ENCODE data around the gene BCL11A. TPM values are rescaled to one million over a fixed set of nuclear protein-coding genes. Genes with fewer than 3 reads are reported as not detected.

The BCL11A gene
- total and polyA plus RNA-seq, 2 of the 13 experiments (the other 11 are each of a cell fraction or from before 2014, with no cell fraction given), result not detected

GRCh38 chr2:60410456-60411146 is 142.9 kb downstream of the BCL11A start:
- BruUV-seq (replicated peaks), result no TSS peak
- Histone ChIP-seq H3K4me2 (ENCODE audit: low read depth, low read length) (no peak overlapping the region), H3K27ac (ENCODE audit: extremely low read length, insufficient read depth, low read length) (no peak overlapping the region), H3K9me3 (ENCODE audit: low read length) (no peaks in the 10 kb centered on the region), H2AFZ (ENCODE audit: low read length) (no peak overlapping the region), H4K20me1 (ENCODE audit: insufficient read depth, low read length) (no peaks in the 10 kb centered on the region), H3K4me1 (ENCODE audit: insufficient read depth, low read length) (no peaks in the 10 kb centered on the region), H3K36me3 (replicated peaks in 1 of 2; ENCODE audit: control insufficient read depth in 1 of 2, insufficient read depth in 2 of 2, low read length in 2 of 2) (no peaks in the 10 kb centered on the region), H3K9ac (ENCODE audit: insufficient read depth, low read depth, low read length) (no peak overlapping the region), H3K79me2 (ENCODE audit: insufficient read depth, low read length) (no peaks in the 10 kb centered on the region), H3K27me3 (ENCODE audit: control insufficient read depth in 1 of 2, insufficient read depth in 2 of 2, low read length in 2 of 2) (peaks cover 0 to 10% of the 10 kb centered on the region in 2 experiments; a peak in 3 of 5 replicates), H3K4me3 (replicated peaks in 1 of 3; ENCODE audit: insufficient read depth in 1 of 3, low read depth in 2 of 3, low read length in 3 of 3) (no peak overlapping the region)
- in situ Hi-C loops (cut with HindIII; ENCODE audit: extremely low pct_ligation_motif_present, low pct_unique_long_range_greater_than_20kb), result no loop called here
- intact Hi-C loops (cut with micrococcal nuclease; ENCODE audit: unreplicated experiment), result no loop called here
- ChIA-PET POLR2A (no interaction called here), CTCF (ENCODE audit: low intra/inter-chr PET ratio, low total read pairs) (no interaction called here)
- DNase-seq (ENCODE audit: low spot score) (no peak), FAIRE-seq (no peak), ATAC-seq (no peak)
- WGBS (ENCODE audit: low lambda C conversion rate), result 15% methylated on average over 14 of the region's 17 CpGs
- TF ChIP-seq KLF11 (CRISPR knock-in tag; IDR thresholded peaks at IDR 0.05), result no peak

- BruUV-seq (replicated peaks), result no TSS peak
- 26% methylated on average over 8 of the region's 8 CpGs for WGBS (ENCODE audit: low lambda C conversion rate)
- Histone ChIP-seq H3K27me3 (ENCODE audit: control insufficient read depth in 1 of 2, insufficient read depth in 2 of 2, low read length in 2 of 2) (peaks cover 0 to 15% of the 10 kb centered on the region in 2 experiments; a peak in 3 of 5 replicates), H4K20me1 (ENCODE audit: insufficient read depth, low read length) (no peaks in the 10 kb centered on the region), H3K9ac (ENCODE audit: insufficient read depth, low read depth, low read length) (no peak overlapping the region), H3K4me2 (ENCODE audit: low read depth, low read length) (no peak overlapping the region), H3K27ac (ENCODE audit: extremely low read length, insufficient read depth, low read length) (no peak overlapping the region), H3K4me3 (replicated peaks in 1 of 3; ENCODE audit: insufficient read depth in 1 of 3, low read depth in 2 of 3, low read length in 3 of 3) (no peak overlapping the region), H3K79me2 (ENCODE audit: insufficient read depth, low read length) (no peaks in the 10 kb centered on the region), H3K36me3 (replicated peaks in 1 of 2; ENCODE audit: control insufficient read depth in 1 of 2, insufficient read depth in 2 of 2, low read length in 2 of 2) (no peaks in the 10 kb centered on the region), H3K9me3 (ENCODE audit: low read length) (no peaks in the 10 kb centered on the region), H3K4me1 (ENCODE audit: insufficient read depth, low read length) (no peaks in the 10 kb centered on the region), H2AFZ (ENCODE audit: low read length) (no peak overlapping the region)
- ChIA-PET POLR2A (no interaction called here), CTCF (ENCODE audit: low intra/inter-chr PET ratio, low total read pairs) (no interaction called here)
- TF ChIP-seq ZNF660 (CRISPR knock-in tag; IDR thresholded peaks at IDR 0.05; ENCODE audit: borderline replicate concordance, low read depth), result no peak
- no peak for TF ChIP-seq ZNF547 (CRISPR knock-in tag; IDR thresholded peaks at IDR 0.05)
- TF ChIP-seq KDM2A (CRISPR knock-in tag; IDR thresholded peaks at IDR 0.05; ENCODE audit: borderline replicate concordance, low read depth), result no peak
- TF ChIP-seq TMF1 (CRISPR knock-in tag; IDR thresholded peaks at IDR 0.05; ENCODE audit: low read depth), result no peak
- TF ChIP-seq IKZF4 (CRISPR knock-in tag; IDR thresholded peaks at IDR 0.05; ENCODE audit: borderline replicate concordance, low read depth, not compliant biosample characterization), result no peak
- no peak for TF ChIP-seq PRDM15 (CRISPR knock-in tag; IDR thresholded peaks at IDR 0.05)
- no peak for TF ChIP-seq ZBTB1 (CRISPR knock-in tag; IDR thresholded peaks at IDR 0.05; ENCODE audit: borderline replicate concordance)
- TF ChIP-seq RNF219 (CRISPR knock-in tag; IDR thresholded peaks at IDR 0.05), result no peak
- no peak for TF ChIP-seq GATAD1 (CRISPR knock-in tag; IDR thresholded peaks at IDR 0.05)
- no peak for TF ChIP-seq RCOR2 (CRISPR knock-in tag; IDR thresholded peaks at IDR 0.05)
- TF ChIP-seq ZNF101 (CRISPR knock-in tag; IDR thresholded peaks at IDR 0.05; ENCODE audit: borderline replicate concordance, low read depth), result no peak
- TF ChIP-seq IKZF1 (IDR thresholded peaks at IDR 0.05), result no peak
- intact Hi-C loops (cut with micrococcal nuclease; ENCODE audit: unreplicated experiment), result no loop called here
- no peak for FAIRE-seq
- no peak for DNase-seq (ENCODE audit: low spot score)
- ATAC-seq, result no peak
- in situ Hi-C loops (cut with HindIII; ENCODE audit: extremely low pct_ligation_motif_present, low pct_unique_long_range_greater_than_20kb), result no loop called here
Measured at GRCh38 chr2:60409531-60409871, 144.0 kb downstream of the BCL11A start.

Data from HepG2 (cell line).